Liver (tissue), 3 donors: Measurements from ENCODE around the gene SLCO2A1.

ENCODE experiments used
- ATF3 ChIP-seq: IDR thresholded peaks from 2 replicates; pipeline ENCODE4 v1.6.1; 2016; ENCODE audit warnings: antibody characterized with exemption
- CTCF ChIP-seq: fragments of 150-350 bp; IDR thresholded peaks from 2 replicates; pipeline ENCODE4 v1.5.1; 2017; ENCODE audit warnings: improper control_type of control experiment, low read depth, low read length; ENCODE audit not compliant: missing input control
- EGR1 ChIP-seq, 2 donors: IDR thresholded peaks; 2 replicates each; pipeline ENCODE4 v1.6.1; 2016 to 2018; ENCODE audit warnings: antibody characterized with exemption in 2 of 2, low read depth in 2 of 2
- MAX ChIP-seq: IDR thresholded peaks from 2 replicates; pipeline ENCODE4 v1.6.1; 2016; ENCODE audit warnings: antibody characterized with exemption
- YY1 ChIP-seq: IDR thresholded peaks from 2 replicates; pipeline ENCODE4 v1.6.1; 2016; ENCODE audit warnings: antibody characterized with exemption, mild to moderate bottlenecking
- donor health status: healthy.
- donor health status: healthy.

- TF ChIP-seq CTCF (no peak), MAX (no peak), EGR1 (IDR thresholded peaks at IDR 0.05; ENCODE audit: low read depth in 2 of 2) (no peak), ATF3 (no peak), YY1 (no peak)
Observed at GRCh38 chr3:133995264-133995663, 34.5 kb downstream of the SLCO2A1 start.
